Activated CD4-positive, alpha-beta memory T cell treated with anti-CD3 and anti-CD28 coated beads, Interleukin-2, amount 10 ng/mL, durations not matched to agents 7 days and 5 days (primary cell): ENCODE measurements around the gene IL20RB. TPM values are rescaled to one million over a fixed set of nuclear protein-coding genes. Genes with fewer than 3 reads are reported as not detected.

Experiments used
- CTCF ChIA-PET: fragments of 350-600 bp; sonication (Branson Sonifier 250); formaldehyde crosslinking; loops from one replicate; lab custom pipeline; 2021; ENCODE audit warnings: antibody characterized with exemption, inconsistent platforms; lab: Charles Lee
- POLR2A ChIA-PET: fragments of 350-600 bp; sonication (Branson Sonifier 250); formaldehyde crosslinking; loops from one replicate; lab custom pipeline; 2021; ENCODE audit warnings: antibody characterized with exemption; lab: Charles Lee
- DNase-seq: peaks from one replicate; pipeline ENCODE4 v3.0.0-alpha.2; 2020
- H3K27ac Mint-ChIP-seq: one replicate; pipeline ENCODE4 v1.8.0; 2021; ENCODE audit warnings: mild to moderate bottlenecking, mixed read lengths
- H3K27me3 Mint-ChIP-seq: one replicate; pipeline ENCODE4 v1.8.0; 2021; ENCODE audit warnings: mixed read lengths
- H3K36me3 Mint-ChIP-seq: one replicate; pipeline ENCODE4 v1.8.0; 2021; ENCODE audit warnings: low read depth, mixed read lengths
- H3K4me1 Mint-ChIP-seq: one replicate; pipeline ENCODE4 v1.8.0; 2021; ENCODE audit warnings: mixed read lengths
- H3K4me3 Mint-ChIP-seq: one replicate; pipeline ENCODE4 v1.8.0; 2021; ENCODE audit warnings: mild to moderate bottlenecking, mixed read lengths
- H3K9me3 Mint-ChIP-seq: one replicate; pipeline ENCODE4 v1.8.0; 2021; ENCODE audit warnings: mixed read lengths
- total RNA-seq, 2 experiments: library from RNA; stranded (reverse); gene quantifications; one replicate each; pipeline ENCODE4 v1.2.3, GENCODE V29; 2021

IL20RB gene
- total RNA-seq, 2 experiments from 2014 or later = 1.4 to 1.6 TPM

GRCh38 chr3:136931606-136932005 lies 26.2 kb upstream of the IL20RB start:
- DNase-seq = no peak
- no peak overlapping the region for H3K4me3 Mint-ChIP-seq
- ChIA-PET POLR2A (no interaction called here), CTCF (interaction anchor here (0.6 to 0.7 kb wide), 2 partner anchors 62 to 1883 kb away, joined by 3 read pairs; no protein-coding TSS in a partner anchor)
- H3K36me3 Mint-ChIP-seq = peaks cover 70% of the 10 kb centered on the region
- peaks cover 3% of the 10 kb centered on the region for H3K9me3 Mint-ChIP-seq
- H3K27ac Mint-ChIP-seq = no peak overlapping the region
- no peaks in the 10 kb centered on the region for H3K27me3 Mint-ChIP-seq
- H3K4me1 Mint-ChIP-seq = peaks cover 45% of the 10 kb centered on the region

- peaks cover 44% of the 10 kb centered on the region for H3K4me1 Mint-ChIP-seq
- no peak for DNase-seq
- peaks cover 3% of the 10 kb centered on the region for H3K9me3 Mint-ChIP-seq
- H3K4me3 Mint-ChIP-seq = no peak overlapping the region
- ChIA-PET CTCF (no interaction called here), POLR2A (no interaction called here)
- no peak overlapping the region for H3K27ac Mint-ChIP-seq
- H3K27me3 Mint-ChIP-seq = no peaks in the 10 kb centered on the region
- H3K36me3 Mint-ChIP-seq = peaks cover 72% of the 10 kb centered on the region
These were observed 25.3 kb upstream of the IL20RB start for GRCh38 chr3:136932523-136932922.

- H3K4me1 Mint-ChIP-seq = peaks cover 46% of the 10 kb centered on the region
- DNase-seq = no peak
- no peak overlapping the region for H3K27ac Mint-ChIP-seq
- peaks cover 72% of the 10 kb centered on the region for H3K36me3 Mint-ChIP-seq
- no peaks in the 10 kb centered on the region for H3K27me3 Mint-ChIP-seq
- H3K9me3 Mint-ChIP-seq = peaks cover 3% of the 10 kb centered on the region
- ChIA-PET CTCF (no interaction called here), POLR2A (interaction anchor here (0.7 to 0.9 kb wide), 2 partner anchors 20 to 71 kb away, joined by 3 to 4 read pairs; partner anchors contain the start of gene NCK1)
- no peak overlapping the region for H3K4me3 Mint-ChIP-seq
These were observed 24.6 kb upstream of the IL20RB start for GRCh38 chr3:136932978-136933772.

GRCh38 chr3:136937175-136937574 lies 20.6 kb upstream of the IL20RB start:
- Mint-ChIP-seq H3K4me3 (no peak overlapping the region), H3K27me3 (no peaks in the 10 kb centered on the region), H3K9me3 (peaks cover 3% of the 10 kb centered on the region), H3K4me1 (peaks cover 39% of the 10 kb centered on the region), H3K27ac (no peak overlapping the region), H3K36me3 (peaks cover 50% of the 10 kb centered on the region)
- DNase-seq = no peak
- ChIA-PET POLR2A (no interaction called here), CTCF (no interaction called here)

GRCh38 chr3:136937851-136938250 lies 19.9 kb upstream of the IL20RB start:
- Mint-ChIP-seq H3K27me3 (no peaks in the 10 kb centered on the region), H3K36me3 (peaks cover 47% of the 10 kb centered on the region), H3K4me3 (no peak overlapping the region), H3K27ac (no peak overlapping the region), H3K9me3 (peaks cover 3% of the 10 kb centered on the region), H3K4me1 (peaks cover 38% of the 10 kb centered on the region)
- ChIA-PET POLR2A (no interaction called here), CTCF (interaction anchor here (0.5 kb wide), 1 partner anchor 22 kb away, joined by 3 read pairs; no protein-coding TSS in a partner anchor)
- no peak for DNase-seq

- ChIA-PET CTCF (interaction anchor here (0.5 kb wide), 1 partner anchor 22 kb away, joined by 3 read pairs; no protein-coding TSS in a partner anchor), POLR2A (interaction anchor here (0.8 to 1.4 kb wide), 3 partner anchors 9 to 99 kb away, joined by 3 to 5 read pairs (median 3); no protein-coding TSS in a partner anchor)
- H3K27me3 Mint-ChIP-seq = no peaks in the 10 kb centered on the region
- peaks cover 3% of the 10 kb centered on the region for H3K9me3 Mint-ChIP-seq
- H3K4me1 Mint-ChIP-seq = peaks cover 39% of the 10 kb centered on the region
- peaks cover 43% of the 10 kb centered on the region for H3K36me3 Mint-ChIP-seq
- no peak overlapping the region for H3K27ac Mint-ChIP-seq
- no peak for DNase-seq
- no peak overlapping the region for H3K4me3 Mint-ChIP-seq
These were observed 19.4 kb upstream of the IL20RB start for GRCh38 chr3:136938334-136938733.

GRCh38 chr3:136939489-136939888 lies 18.3 kb upstream of the IL20RB start:
- POLR2A ChIA-PET = interaction anchor here (1.2 to 1.4 kb wide), 2 partner anchors 15 to 100 kb away, joined by 3 to 5 read pairs; no protein-coding TSS in a partner anchor
- peaks cover 41% of the 10 kb centered on the region for H3K4me1 Mint-ChIP-seq
- no peak overlapping the region for H3K4me3 Mint-ChIP-seq

GRCh38 chr3:136942803-136943202 lies 15.0 kb upstream of the IL20RB start:
- H3K4me3 Mint-ChIP-seq = no peak overlapping the region
- no peaks in the 10 kb centered on the region for H3K9me3 Mint-ChIP-seq
- ChIA-PET POLR2A (no interaction called here), CTCF (no interaction called here)
- peaks cover 31% of the 10 kb centered on the region for H3K36me3 Mint-ChIP-seq
- H3K27me3 Mint-ChIP-seq = no peaks in the 10 kb centered on the region
- no peak for DNase-seq
- no peak overlapping the region for H3K27ac Mint-ChIP-seq
- peaks cover 37% of the 10 kb centered on the region for H3K4me1 Mint-ChIP-seq

More at GRCh38 chr3:136939489-136939888, 18.3 kb upstream of the IL20RB start:
- Mint-ChIP-seq H3K27ac (no peak overlapping the region), H3K9me3 (peaks cover 3% of the 10 kb centered on the region), H3K27me3 (no peaks in the 10 kb centered on the region), H3K36me3 (peaks cover 38% of the 10 kb centered on the region)
- CTCF ChIA-PET = no interaction called here
- no peak for DNase-seq

GRCh38 chr3:136943436-136943835 lies 14.3 kb upstream of the IL20RB start:
- H3K4me3 Mint-ChIP-seq = no peak overlapping the region
- CTCF ChIA-PET = no interaction called here

GRCh38 chr3:136946978-136947377 lies 10.8 kb upstream of the IL20RB start:
- H3K27ac Mint-ChIP-seq = no peak overlapping the region
- CTCF ChIA-PET = interaction anchor here (1.0 to 1.8 kb wide), 2 partner anchors 67 to 194 kb away, joined by 5 to 6 read pairs; partner anchors contain the start of gene STAG1
- H3K36me3 Mint-ChIP-seq = peaks cover 25% of the 10 kb centered on the region
- H3K27me3 Mint-ChIP-seq = no peaks in the 10 kb centered on the region
- peaks cover 21% of the 10 kb centered on the region for H3K4me1 Mint-ChIP-seq
- no peak for DNase-seq
- POLR2A ChIA-PET = interaction anchor here (1.0 to 1.4 kb wide), 2 partner anchors 8 to 194 kb away, joined by 3 to 4 read pairs; partner anchors contain the start of gene STAG1
- H3K4me3 Mint-ChIP-seq = no peak overlapping the region
- no peaks in the 10 kb centered on the region for H3K9me3 Mint-ChIP-seq

More at GRCh38 chr3:136943436-136943835, 14.3 kb upstream of the IL20RB start:
- peaks cover 26% of the 10 kb centered on the region for H3K36me3 Mint-ChIP-seq
- H3K27me3 Mint-ChIP-seq = no peaks in the 10 kb centered on the region
- no peak for DNase-seq
- peaks cover 31% of the 10 kb centered on the region for H3K4me1 Mint-ChIP-seq
- H3K9me3 Mint-ChIP-seq = no peaks in the 10 kb centered on the region
- POLR2A ChIA-PET = no interaction called here
- no peak overlapping the region for H3K27ac Mint-ChIP-seq

GRCh38 chr3:136947477-136947876 lies 10.3 kb upstream of the IL20RB start:
- no peak overlapping the region for H3K4me3 Mint-ChIP-seq
- no peak for DNase-seq
- no peaks in the 10 kb centered on the region for H3K27me3 Mint-ChIP-seq
- H3K27ac Mint-ChIP-seq = no peak overlapping the region
- no peaks in the 10 kb centered on the region for H3K9me3 Mint-ChIP-seq
- H3K4me1 Mint-ChIP-seq = peaks cover 19% of the 10 kb centered on the region
- POLR2A ChIA-PET = interaction anchor here (1.0 to 1.4 kb wide), 2 partner anchors 9 to 195 kb away, joined by 3 to 4 read pairs; partner anchors contain the start of gene STAG1
- CTCF ChIA-PET = interaction anchor here (1.0 to 1.8 kb wide), 2 partner anchors 66 to 195 kb away, joined by 5 to 6 read pairs; partner anchors contain the start of gene STAG1
- peaks cover 25% of the 10 kb centered on the region for H3K36me3 Mint-ChIP-seq

- H3K9me3 Mint-ChIP-seq = no peaks in the 10 kb centered on the region
- POLR2A ChIA-PET = no interaction called here
These were observed 8.6 kb upstream of the IL20RB start for GRCh38 chr3:136949146-136949545.

GRCh38 chr3:136949708-136950107 lies 8.1 kb upstream of the IL20RB start:
- ChIA-PET POLR2A (no interaction called here), CTCF (interaction anchor here (0.8 to 1.3 kb wide), 2 partner anchors 191 to 197 kb away, joined by 4 to 5 read pairs; partner anchors contain the start of gene STAG1)
- no peak overlapping the region for H3K27ac Mint-ChIP-seq
- no peak overlapping the region for H3K4me3 Mint-ChIP-seq
- peaks cover 8% of the 10 kb centered on the region for H3K4me1 Mint-ChIP-seq
- peaks cover 20% of the 10 kb centered on the region for H3K36me3 Mint-ChIP-seq
- no peaks in the 10 kb centered on the region for H3K9me3 Mint-ChIP-seq
- no peaks in the 10 kb centered on the region for H3K27me3 Mint-ChIP-seq
- DNase-seq = no peak

More at GRCh38 chr3:136949146-136949545, 8.6 kb upstream of the IL20RB start:
- DNase-seq = no peak
- Mint-ChIP-seq H3K4me1 (peaks cover 6% of the 10 kb centered on the region), H3K27ac (no peak overlapping the region), H3K4me3 (no peak overlapping the region), H3K36me3 (peaks cover 20% of the 10 kb centered on the region), H3K27me3 (no peaks in the 10 kb centered on the region)
- CTCF ChIA-PET = no interaction called here
